ENCODE data around the gene CMTR2. TPM values are rescaled to one million over a fixed set of nuclear protein-coding genes. Genes with fewer than 3 reads are reported as not detected.

The CMTR2 gene
- total RNA-seq, 1 donor from 2014 or later = 43.9 TPM

DNA sequence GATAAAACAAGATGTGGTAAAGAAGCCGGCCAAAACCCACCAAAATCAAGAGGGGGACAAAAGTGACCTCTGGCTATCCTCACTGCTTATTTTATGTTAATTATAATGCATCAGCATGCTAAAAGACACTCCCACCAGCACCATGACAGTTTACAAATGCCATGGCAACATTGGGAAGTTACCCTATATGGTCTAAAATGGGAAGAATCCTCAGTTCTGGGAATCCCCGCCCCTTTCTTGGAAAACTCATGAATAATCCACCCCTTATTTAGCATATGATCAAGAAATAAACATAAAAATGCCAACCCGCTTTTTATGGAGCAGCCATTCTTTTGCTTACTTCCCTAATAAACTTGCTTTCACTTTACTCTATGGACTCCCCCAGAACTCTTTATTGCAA lies 25.6 kb downstream of the CMTR2 start:
- no peaks in the 10 kb centered on the region for H3F3A ChIP-seq (ENCODE audit: low read depth)
- no peak for TF ChIP-seq EZH2phosphoT487 (IDR thresholded peaks at IDR 0.05)
- TF ChIP-seq, protein P1, sequence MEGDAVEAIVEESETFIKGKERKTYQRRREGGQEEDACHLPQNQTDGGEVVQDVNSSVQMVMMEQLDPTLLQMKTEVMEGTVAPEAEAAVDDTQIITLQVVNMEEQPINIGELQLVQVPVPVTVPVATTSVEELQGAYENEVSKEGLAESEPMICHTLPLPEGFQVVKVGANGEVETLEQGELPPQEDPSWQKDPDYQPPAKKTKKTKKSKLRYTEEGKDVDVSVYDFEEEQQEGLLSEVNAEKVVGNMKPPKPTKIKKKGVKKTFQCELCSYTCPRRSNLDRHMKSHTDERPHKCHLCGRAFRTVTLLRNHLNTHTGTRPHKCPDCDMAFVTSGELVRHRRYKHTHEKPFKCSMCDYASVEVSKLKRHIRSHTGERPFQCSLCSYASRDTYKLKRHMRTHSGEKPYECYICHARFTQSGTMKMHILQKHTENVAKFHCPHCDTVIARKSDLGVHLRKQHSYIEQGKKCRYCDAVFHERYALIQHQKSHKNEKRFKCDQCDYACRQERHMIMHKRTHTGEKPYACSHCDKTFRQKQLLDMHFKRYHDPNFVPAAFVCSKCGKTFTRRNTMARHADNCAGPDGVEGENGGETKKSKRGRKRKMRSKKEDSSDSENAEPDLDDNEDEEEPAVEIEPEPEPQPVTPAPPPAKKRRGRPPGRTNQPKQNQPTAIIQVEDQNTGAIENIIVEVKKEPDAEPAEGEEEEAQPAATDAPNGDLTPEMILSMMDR (IDR thresholded peaks at IDR 0.05) = no peak
- no peak for TF ChIP-seq EZH2 (IDR thresholded peaks at IDR 0.05)
- no peak for DNase-seq (ENCODE audit: low spot score)
- no peak overlapping the region for H2AFZ ChIP-seq (replicated peaks)
- no peak overlapping the region for H3K27ac ChIP-seq
- H3K4me1 ChIP-seq = no peaks in the 10 kb centered on the region
- H3K27ac Mint-ChIP-seq = no peak overlapping the region
- H3K4me1 Mint-ChIP-seq = no peaks in the 10 kb centered on the region
- no peaks in the 10 kb centered on the region for H4K20me1 ChIP-seq (ENCODE audit: low read depth)
- H3K9me3 Mint-ChIP-seq = no peaks in the 10 kb centered on the region
- H3K27me3 ChIP-seq = no peaks in the 10 kb centered on the region
- no peaks in the 10 kb centered on the region for H3K79me2 ChIP-seq (ENCODE audit: low read depth)
- H3K9me3 ChIP-seq (ENCODE audit: low read depth) = no peaks in the 10 kb centered on the region
- H3K27me3 Mint-ChIP-seq (ENCODE audit: insufficient read depth, low read depth) = peaks cover 5% of the 10 kb centered on the region
- H3K4me3 ChIP-seq = no peak overlapping the region
- no peaks in the 10 kb centered on the region for H3K36me3 Mint-ChIP-seq
- no peak overlapping the region for H3K4me3 Mint-ChIP-seq
- no peak overlapping the region for H3K4me2 ChIP-seq
- no peak overlapping the region for H3K9ac ChIP-seq
- no peaks in the 10 kb centered on the region for H3K36me3 ChIP-seq

DNA sequence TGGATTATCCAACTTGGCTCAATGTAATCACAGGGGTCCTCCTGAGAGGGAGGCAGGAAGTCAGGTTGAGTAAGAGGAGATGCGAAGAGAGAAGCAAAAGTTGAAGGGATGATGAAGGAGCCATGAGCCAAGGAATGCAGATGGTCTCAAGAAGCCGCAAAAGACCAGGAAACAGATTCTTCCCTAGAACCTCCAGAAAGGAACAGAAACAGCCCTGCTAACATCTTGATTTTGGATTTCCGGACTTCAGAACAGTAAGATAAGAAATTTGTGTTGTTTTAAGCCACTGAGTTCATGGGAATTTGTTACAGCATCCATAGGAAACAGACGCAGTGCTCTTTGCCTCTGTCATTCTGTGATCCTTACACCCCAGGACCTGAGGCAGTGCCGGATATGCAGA lies 26.8 kb downstream of the CMTR2 start:
- Histone ChIP-seq H2AFZ (replicated peaks) (no peak overlapping the region), H3K27me3 (no peaks in the 10 kb centered on the region), H3F3A (ENCODE audit: low read depth) (no peaks in the 10 kb centered on the region), H3K4me1 (no peaks in the 10 kb centered on the region), H3K4me3 (no peak overlapping the region), H3K9me3 (ENCODE audit: low read depth) (no peaks in the 10 kb centered on the region), H4K20me1 (ENCODE audit: low read depth) (no peaks in the 10 kb centered on the region), H3K36me3 (no peaks in the 10 kb centered on the region), H3K79me2 (ENCODE audit: low read depth) (no peaks in the 10 kb centered on the region), H3K4me2 (no peak overlapping the region), H3K27ac (no peak overlapping the region), H3K9ac (no peak overlapping the region)
- Mint-ChIP-seq H3K36me3 (no peaks in the 10 kb centered on the region), H3K4me3 (no peak overlapping the region), H3K4me1 (peaks cover under 1% of the 10 kb centered on the region), H3K27me3 (ENCODE audit: insufficient read depth, low read depth) (peaks cover 2% of the 10 kb centered on the region), H3K27ac (no peak overlapping the region), H3K9me3 (no peaks in the 10 kb centered on the region)
- TF ChIP-seq EZH2phosphoT487 (IDR thresholded peaks at IDR 0.05) (no peak), EZH2 (IDR thresholded peaks at IDR 0.05) (no peak)
- TF ChIP-seq, protein P1 (IDR thresholded peaks at IDR 0.05) = no peak
- no peak for DNase-seq (ENCODE audit: low spot score)

DNA sequence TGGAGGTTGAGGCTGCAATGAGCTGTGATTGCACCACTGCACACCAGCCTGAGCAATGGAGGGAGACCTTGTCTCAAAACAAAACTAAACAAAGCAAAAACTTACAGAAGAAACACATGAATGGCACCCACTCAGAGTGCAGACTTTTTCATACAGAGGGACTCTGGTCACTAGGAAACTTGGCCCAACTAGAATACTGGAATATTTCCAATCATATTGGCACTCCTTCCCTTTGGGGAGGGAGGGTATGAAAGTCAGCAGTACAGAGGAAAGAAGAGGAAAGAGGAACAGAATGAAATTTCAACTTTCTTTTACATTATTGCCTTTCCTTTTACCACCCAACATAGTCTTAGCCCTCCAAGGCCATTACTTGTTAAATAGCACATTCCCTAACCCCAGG lies 28.2 kb downstream of the CMTR2 start:
- no peak overlapping the region for H3K4me3 Mint-ChIP-seq

More for the DNA sequence above, 28.2 kb downstream of the CMTR2 start:
- Mint-ChIP-seq H3K9me3 (no peaks in the 10 kb centered on the region), H3K36me3 (no peaks in the 10 kb centered on the region), H3K27ac (peak overlapping the region; percentile 19), H3K27me3 (ENCODE audit: insufficient read depth, low read depth) (peaks cover 2% of the 10 kb centered on the region), H3K4me1 (peaks cover 11% of the 10 kb centered on the region)
- Histone ChIP-seq H3K4me1 (peaks cover under 1% of the 10 kb centered on the region), H4K20me1 (ENCODE audit: low read depth) (no peaks in the 10 kb centered on the region), H3F3A (ENCODE audit: low read depth) (no peaks in the 10 kb centered on the region), H3K27me3 (no peaks in the 10 kb centered on the region), H3K27ac (no peak overlapping the region), H3K9me3 (ENCODE audit: low read depth) (no peaks in the 10 kb centered on the region), H3K79me2 (ENCODE audit: low read depth) (no peaks in the 10 kb centered on the region), H3K4me2 (no peak overlapping the region), H3K9ac (no peak overlapping the region), H2AFZ (replicated peaks) (no peak overlapping the region), H3K4me3 (no peak overlapping the region), H3K36me3 (no peaks in the 10 kb centered on the region)
- TF ChIP-seq, protein P1 (IDR thresholded peaks at IDR 0.05) = no peak
- TF ChIP-seq EZH2 (IDR thresholded peaks at IDR 0.05) (no peak), EZH2phosphoT487 (IDR thresholded peaks at IDR 0.05) (no peak)
- no peak for DNase-seq (ENCODE audit: low spot score)
